IMR-90 (cell line): ENCODE measurements around the gene SERP2. TPM values are rescaled to one million over a fixed set of nuclear protein-coding genes. Genes with fewer than 3 reads are reported as not detected.

Experiments
- ATAC-seq: fragments of 200-7000 bp; cut with Tn5 transposase; 2 replicates; pipeline ENCODE4 v1.9.1; 2020; ENCODE audit warnings: low read depth, mild to moderate bottlenecking, moderate library complexity
- BruUV-seq: library from RNA; stranded (reverse); fragments of 400-500 nt; replicated peaks from 2 replicates; lab custom pipeline; 2021; lab: Mats Ljungman, UMichigan
- CTCF ChIA-PET: fragments of 300-600 bp; formaldehyde crosslinking; extraction: SDS; loops from one replicate; lab custom pipeline; 2021; ENCODE audit warnings: antibody characterized with exemption; lab: Yijun Ruan, JAX
- POLR2A ChIA-PET: fragments of 300-600 bp; sonication (Branson Sonifier 250); formaldehyde crosslinking; loops from one replicate; lab custom pipeline; 2022; ENCODE audit warnings: antibody characterized with exemption; ENCODE audit not compliant: unreplicated experiment; lab: Charles Lee
- DNase-seq: peaks from one replicate; pipeline ENCODE4 v3.0.0; 2013
- H2AFZ ChIP-seq: replicated peaks from 2 replicates; pipeline ENCODE3; 2013; ENCODE audit warnings: low read length, mild to moderate bottlenecking; ENCODE audit not compliant: poor library complexity
- H2AK5ac ChIP-seq: 2 replicates; pipeline ENCODE4 v1.6.1; 2013; ENCODE audit warnings: low read depth, low read length, inconsistent platforms
- H2AK9ac ChIP-seq: replicated peaks from 2 replicates; pipeline ENCODE3; 2013; ENCODE audit warnings: mild to moderate bottlenecking, low read depth, low read length, moderate library complexity; ENCODE audit not compliant: poor library complexity
- H2BK120ac ChIP-seq: 2 replicates; pipeline ENCODE4 v1.6.1; 2013; ENCODE audit warnings: low read depth, low read length, inconsistent platforms
- H2BK15ac ChIP-seq: 3 replicates; pipeline ENCODE4 v1.6.1; 2013; ENCODE audit warnings: low read depth, low read length, inconsistent platforms
- H2BK20ac ChIP-seq: 2 replicates; pipeline ENCODE4 v1.6.1; 2013; ENCODE audit warnings: low read depth, mild to moderate bottlenecking, inconsistent platforms, low read length, moderate library complexity
- H2BK5ac ChIP-seq: 2 replicates; pipeline ENCODE4 v1.6.1; 2013; ENCODE audit warnings: mild to moderate bottlenecking, low read depth, low read length, inconsistent platforms; ENCODE audit not compliant: poor library complexity, severe bottlenecking
- H3K14ac ChIP-seq: replicated peaks from 2 replicates; pipeline ENCODE4 v1.6.1; 2013; ENCODE audit warnings: low read depth, low read length, inconsistent platforms
- H3K18ac ChIP-seq: 2 replicates; pipeline ENCODE4 v1.6.1; 2013; ENCODE audit warnings: low read depth, low read length, control low read depth
- H3K23ac ChIP-seq: 2 replicates; pipeline ENCODE4 v1.6.1; 2013; ENCODE audit warnings: low read depth, low read length, inconsistent platforms
- H3K27ac ChIP-seq: 2 replicates; pipeline ENCODE4 v1.5.1; 2013; ENCODE audit warnings: mild to moderate bottlenecking, control low read depth, low read length; ENCODE audit not compliant: insufficient read depth
- H3K27me3 ChIP-seq: 2 replicates; pipeline ENCODE4 v1.6.1; 2013; ENCODE audit warnings: low read length; ENCODE audit not compliant: control insufficient read depth, insufficient read depth
- H3K36me3 ChIP-seq: 2 replicates; pipeline ENCODE4 v1.6.1; 2013; ENCODE audit warnings: low read length, mixed read lengths; ENCODE audit not compliant: control insufficient read depth, insufficient read depth
- H3K4ac ChIP-seq: 2 replicates; pipeline ENCODE4 v1.6.1; 2013; ENCODE audit warnings: low read depth, low read length, inconsistent platforms
- H3K4me1 ChIP-seq: 2 replicates; pipeline ENCODE4 v1.6.1; 2013; ENCODE audit warnings: low read length, mixed read lengths; ENCODE audit not compliant: control insufficient read depth, insufficient read depth
- H3K4me2 ChIP-seq: 2 replicates; pipeline ENCODE4 v1.6.1; 2013; ENCODE audit warnings: low read depth, mild to moderate bottlenecking, control low read depth, low read length, moderate library complexity
- H3K4me3 ChIP-seq: 2 replicates; pipeline ENCODE4 v1.5.1; 2013; ENCODE audit warnings: low read depth, mild to moderate bottlenecking, control low read depth, low read length, moderate library complexity; ENCODE audit not compliant: insufficient read depth
- H3K56ac ChIP-seq: 2 replicates; pipeline ENCODE4 v1.6.1; 2013; ENCODE audit warnings: low read length, inconsistent platforms; ENCODE audit not compliant: insufficient read depth; ENCODE audit errors: extremely low read depth
- H3K79me1 ChIP-seq, 2 experiments: 2 replicates each; pipeline ENCODE4 v1.6.1; 2013; ENCODE audit warnings: low read length in 2 of 2, inconsistent platforms in 1 of 2, low read depth in 1 of 2
- H3K9ac ChIP-seq: 2 replicates; pipeline ENCODE4 v1.6.1; 2013; ENCODE audit warnings: low read depth, low read length, control low read depth
- H3K9me1 ChIP-seq: 2 replicates; pipeline ENCODE4 v1.6.1; 2013; ENCODE audit warnings: low read length, inconsistent platforms; ENCODE audit not compliant: insufficient read depth
- H3K9me3 ChIP-seq: 2 replicates; pipeline ENCODE4 v1.6.1; 2013; ENCODE audit warnings: low read length; ENCODE audit not compliant: control insufficient read depth, insufficient read depth
- H4K20me1 ChIP-seq: 2 replicates; pipeline ENCODE4 v1.6.1; 2013; ENCODE audit warnings: low read length, inconsistent platforms; ENCODE audit not compliant: insufficient read depth
- H4K5ac ChIP-seq: 2 replicates; pipeline ENCODE4 v1.6.1; 2013; ENCODE audit warnings: mild to moderate bottlenecking, low read depth, low read length, control low read depth
- H4K8ac ChIP-seq, 2 experiments: 2 replicates each; pipeline ENCODE4 v1.6.1; 2013; ENCODE audit warnings: low read depth in 2 of 2, low read length in 2 of 2, control low read depth in 1 of 2, inconsistent platforms in 1 of 2
- H4K91ac ChIP-seq: 2 replicates; pipeline ENCODE4 v1.6.1; 2013; ENCODE audit warnings: low read depth, low read length, inconsistent platforms; ENCODE audit not compliant: insufficient read depth
- BHLHE40 ChIP-seq: fragments of 150-350 bp; IDR thresholded peaks from 2 replicates; pipeline ENCODE4 v1.6.1; 2016; ENCODE audit warnings: mild to moderate bottlenecking, low read depth, low read length
- CHD1 ChIP-seq: IDR thresholded peaks from 2 replicates; pipeline ENCODE4 v1.6.1; 2012; ENCODE audit warnings: low read depth, low read length, improper control_type of control experiment
- FOS ChIP-seq: fragments of 150-350 bp; IDR thresholded peaks from 2 replicates; pipeline ENCODE4 v1.6.1; 2016; ENCODE audit warnings: low read depth, low read length
- MAFK ChIP-seq: IDR thresholded peaks from 2 replicates; pipeline ENCODE4 v1.6.1; 2012; ENCODE audit warnings: low read depth, low read length, improper control_type of control experiment
- MXI1 ChIP-seq: IDR thresholded peaks from 2 replicates; pipeline ENCODE4 v1.6.1; 2012; ENCODE audit warnings: low read depth, mild to moderate bottlenecking, low read length, moderate library complexity, borderline replicate concordance
- NFE2L2 ChIP-seq: fragments of 150-350 bp; IDR thresholded peaks from 2 replicates; pipeline ENCODE4 v1.6.1; 2016; ENCODE audit warnings: low read depth, mild to moderate bottlenecking, low read length
- POLR2A ChIP-seq: IDR thresholded peaks from 2 replicates; pipeline ENCODE4 v1.6.1; 2012; ENCODE audit warnings: mild to moderate bottlenecking, low read depth, low read length
- RAD21 ChIP-seq: IDR thresholded peaks from 2 replicates; pipeline ENCODE4 v1.6.1; 2012; ENCODE audit warnings: low read length, improper control_type of control experiment
- RFX5 ChIP-seq: IDR thresholded peaks from 2 replicates; pipeline ENCODE4 v1.8.0; 2012; ENCODE audit warnings: low read depth, mild to moderate bottlenecking, low read length, moderate library complexity
- SMC3 ChIP-seq: fragments of 150-350 bp; IDR thresholded peaks from 2 replicates; pipeline ENCODE4 v1.6.1; 2016; ENCODE audit warnings: low read depth, mild to moderate bottlenecking, antibody characterized with exemption, low read length, moderate library complexity
- WGBS, 2 experiments: methylation state at CpG; one replicate each; pipeline versions ENCODE4 v1.1.5 to v1.1.7; 2013; ENCODE audit warnings: missing lambda C conversion rate in 2 of 2; ENCODE audit not compliant: insufficient read length in 1 of 2; ENCODE audit errors: extremely low coverage in 2 of 2; 5-methylcytosine and 5-hydroxymethylcytosine counted together
- dilution Hi-C: fragments of 300-500 bp; cut with HindIII; formaldehyde crosslinking; loops from one replicate; pipeline ENCODE4 v1.14.3; 2018; ENCODE audit warnings: low sequenced_read_pairs; ENCODE audit not compliant: unreplicated experiment
- in situ Hi-C: fragments of 300-500 bp; cut with MboI; formaldehyde crosslinking; loops from 3 replicates; pipeline ENCODE4 v1.14.3; 2019; ENCODE audit warnings: low sequenced_read_pairs, inconsistent platforms, mixed read lengths
- intact Hi-C: fragments of 100-400 bp; cut with micrococcal nuclease; formaldehyde crosslinking; loops from 2 replicates; pipeline ENCODE4 v1.10.0; 2022
- polyA plus RNA-seq, 3 experiments: library from polyadenylated mRNA; depleted of rRNA; stranded (reverse); fragments of >200 nt; gene quantifications; 2 replicates each; pipeline ENCODE4 v1.2.3, GENCODE V29; 2012; ENCODE audit warnings: low replicate concordance in 1 of 3
- total RNA-seq: library from RNA; depleted of rRNA; stranded (reverse); fragments of >200 nt; gene quantifications from 2 replicates; pipeline ENCODE4 v1.2.3, GENCODE V29; 2012

Gene SERP2
- total and polyA plus RNA-seq, 2 of the 4 experiments (the other 2 are of a cell fraction): 0.54 to 1.4 TPM

DNA sequence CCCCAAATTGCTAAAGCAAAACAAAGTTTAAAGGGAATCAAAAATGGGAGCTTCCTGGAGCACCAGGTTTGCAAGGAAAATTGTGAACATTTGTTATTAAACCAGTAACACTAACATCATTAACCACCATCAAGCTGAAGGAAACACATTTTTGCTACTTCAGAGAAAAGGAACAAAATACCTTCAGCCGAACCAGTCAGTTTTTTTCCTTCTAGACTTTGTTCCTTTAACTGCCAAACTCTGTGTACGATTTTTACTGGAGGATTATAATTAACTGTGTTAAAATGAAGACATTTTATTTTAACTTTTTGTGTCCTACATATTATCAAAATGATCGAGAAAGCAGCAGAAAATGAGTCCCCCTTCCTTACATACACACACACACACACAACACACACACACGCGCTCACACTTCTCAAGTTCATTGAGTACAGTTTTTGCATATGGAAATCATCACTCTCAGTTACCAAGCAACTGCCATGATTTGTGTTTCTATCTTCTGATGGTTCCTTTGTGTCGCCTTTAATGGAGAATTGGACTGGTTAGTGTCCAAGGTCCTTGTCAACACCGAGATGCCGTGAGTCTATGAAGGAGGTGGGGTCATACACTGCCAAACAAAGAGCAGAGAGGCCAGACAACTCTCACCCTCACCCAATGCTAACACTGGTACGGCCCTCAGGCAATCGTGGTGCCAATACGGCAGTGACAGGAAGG lies 9.8 kb upstream of the SERP2 start:
- dilution Hi-C loops (no loop called here), intact Hi-C loops (no loop called here), in situ Hi-C loops (no loop called here)
- no peaks in the 10 kb centered on the region for H4K20me1 ChIP-seq
- POLR2A ChIA-PET: no interaction called here
- CTCF ChIA-PET: no interaction called here
- ATAC-seq: no peak
- H2AFZ ChIP-seq: no peak overlapping the region
- H3K9me3 ChIP-seq: no peaks in the 10 kb centered on the region
- TF ChIP-seq MXI1 (no peak), POLR2A (no peak), RFX5 (no peak), MAFK (no peak), FOS (no peak), CHD1 (no peak), BHLHE40 (no peak), SMC3 (no peak), NFE2L2 (no peak), RAD21 (no peak)
- no peak overlapping the region for H4K5ac ChIP-seq
- no peak overlapping the region for H3K23ac ChIP-seq
- no peak overlapping the region for H2BK120ac ChIP-seq
- H3K79me1 ChIP-seq: no peaks in the 10 kb centered on the region
- H3K36me3 ChIP-seq: no peaks in the 10 kb centered on the region
- H3K56ac ChIP-seq: no peak overlapping the region
- WGBS, 2 experiments: no CpG with 5 or more reads among the region's 11 CpGs
- no peak overlapping the region for H4K91ac ChIP-seq
- no peak overlapping the region for H3K4me3 ChIP-seq
- H3K4ac ChIP-seq: peak overlapping the region; percentile 41; the same call in 1 of the 2 replicates
- no peak overlapping the region for H2BK5ac ChIP-seq
- H4K8ac ChIP-seq: no peak overlapping the region
- no peak overlapping the region for H3K9ac ChIP-seq
- H3K9me1 ChIP-seq: peaks cover 13% of the 10 kb centered on the region
- no peak overlapping the region for H3K14ac ChIP-seq
- DNase-seq: no peak
- peak overlapping the region; percentile 53; the same call in 1 of the 3 replicates for H2BK15ac ChIP-seq
- no peak overlapping the region for H3K4me2 ChIP-seq
- no peak overlapping the region for H2AK9ac ChIP-seq
- H3K27ac ChIP-seq: no peak overlapping the region
- H2BK20ac ChIP-seq: peak overlapping the region; percentile 24; the same call in 1 of the 2 replicates
- BruUV-seq: no TSS peak
- peak overlapping the region; percentile 36 for H2AK5ac ChIP-seq
- no peak overlapping the region for H3K18ac ChIP-seq
- no peaks in the 10 kb centered on the region for H3K27me3 ChIP-seq
- peaks cover 4% of the 10 kb centered on the region; the same call in 1 of the 2 replicates for H3K4me1 ChIP-seq
